ENCODE data around the gene EDAR.

EDAR gene

DNA sequence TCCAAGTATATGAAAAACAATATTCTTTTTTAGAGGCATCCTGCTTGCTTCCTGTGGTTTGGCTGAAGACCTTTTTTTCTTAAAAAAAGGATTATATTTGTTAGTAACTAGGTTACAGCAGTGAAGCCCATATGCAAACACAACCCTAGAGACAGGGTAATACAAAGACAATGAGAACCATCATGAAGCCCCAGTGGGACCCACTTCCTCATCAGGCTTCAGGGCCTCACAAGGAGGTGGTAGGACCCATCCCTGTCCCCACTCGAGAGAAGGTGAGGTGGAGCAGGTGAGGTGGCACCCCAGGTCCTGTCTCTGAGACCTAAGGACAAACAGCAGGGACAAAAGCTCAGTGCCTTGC, 80.3 kb downstream of the EDAR start:
- no peak for DNase-seq (ENCODE audit: low read depth in 3 of 3)

GRCh38 chr2:108907822-108908712, 81.0 kb downstream of the EDAR start:
- DNase-seq (ENCODE audit: low read depth in 3 of 3), result no peak

- no peak for DNase-seq (ENCODE audit: low read depth in 3 of 3)
Measured at GRCh38 chr2:108906403-108907077, 82.5 kb downstream of the EDAR start.

DNA sequence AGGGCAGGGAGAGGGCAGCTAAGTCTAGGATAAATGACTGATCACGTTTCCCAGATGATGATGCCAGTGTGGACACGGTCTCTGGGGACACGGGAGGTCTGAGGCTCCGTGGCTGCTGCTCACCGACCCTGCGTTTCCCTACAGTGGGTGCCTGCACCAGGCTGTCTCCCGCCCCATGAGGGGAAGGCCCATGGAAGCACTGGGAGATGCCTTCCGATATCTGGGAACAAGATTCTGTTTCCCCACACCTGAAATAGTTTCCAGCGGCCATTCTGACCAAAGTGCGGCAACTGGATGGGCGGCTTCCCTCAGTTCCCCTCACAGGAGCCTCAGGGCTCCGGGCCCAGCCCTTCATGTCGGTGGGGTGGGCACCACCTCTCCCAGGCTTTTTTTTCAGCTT, 83.1 kb downstream of the EDAR start:
- DNase-seq (ENCODE audit: low read depth in 3 of 3), result no peak

GRCh38 chr2:108905176-108905575, 83.8 kb downstream of the EDAR start:
- no peak for DNase-seq (ENCODE audit: low read depth in 3 of 3)

DNA sequence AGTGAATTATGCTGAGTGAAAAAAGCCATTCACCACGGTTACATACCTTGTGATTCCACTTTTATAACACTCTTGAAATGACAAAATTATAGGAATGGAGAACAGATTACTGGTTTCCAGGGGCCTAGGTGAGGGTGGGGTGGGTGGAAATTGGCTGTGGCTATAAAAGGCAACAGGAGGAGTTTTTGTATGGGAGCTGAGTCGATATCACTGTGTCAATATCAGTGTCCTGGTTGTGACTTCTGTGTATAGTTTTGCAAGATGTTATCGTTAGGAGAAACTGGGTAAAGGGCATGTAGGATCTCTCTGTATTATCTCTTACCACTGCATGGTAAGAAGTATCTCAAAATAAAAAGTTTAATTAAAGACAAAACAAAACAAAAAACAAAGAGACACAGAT, 84.3 kb downstream of the EDAR start:
- no peak for DNase-seq (ENCODE audit: low read depth in 3 of 3)

- no peak for DNase-seq (ENCODE audit: low read depth in 3 of 3)
Measured at GRCh38 chr2:108898315-108899082, 90.5 kb downstream of the EDAR start.

DNA sequence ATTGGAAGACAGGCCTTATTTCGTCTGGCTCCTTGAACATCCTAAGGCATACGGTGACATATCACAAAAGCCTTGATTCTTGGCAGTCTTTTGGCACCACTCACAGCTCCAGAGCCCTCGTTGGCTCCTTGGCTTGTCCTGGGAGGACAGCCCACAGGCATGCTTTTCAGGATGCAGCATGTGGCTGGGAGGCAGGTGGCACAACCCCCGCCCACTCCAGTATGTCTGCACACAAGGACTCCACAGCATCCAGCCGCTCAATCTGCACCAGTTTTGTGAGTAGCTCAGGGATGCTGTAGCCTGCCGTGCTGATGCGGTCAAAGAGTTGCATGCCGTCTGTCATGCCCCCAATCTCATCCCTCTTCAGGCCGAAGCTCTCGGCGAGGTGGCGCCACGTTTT, 92.3 kb downstream of the EDAR start:
- DNase-seq (ENCODE audit: low read depth in 3 of 3), result no peak

DNA sequence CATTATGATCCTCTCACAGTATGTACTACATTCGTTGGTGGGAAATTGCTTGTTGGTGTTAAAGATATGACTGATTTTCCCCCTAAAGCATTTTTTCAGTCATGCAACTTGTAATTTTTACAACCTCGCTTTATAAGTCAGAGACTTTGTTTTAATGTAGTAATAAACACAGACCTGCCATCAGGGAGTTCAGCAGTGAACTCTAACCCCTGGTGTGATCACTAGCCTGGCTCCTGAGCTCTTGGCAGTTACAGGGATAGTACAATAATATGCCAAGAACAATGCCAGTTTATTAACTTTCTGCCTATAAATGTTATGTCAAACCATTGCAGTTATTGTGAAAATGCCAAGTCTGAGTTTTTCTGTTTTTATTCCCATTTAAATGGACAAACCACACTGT, 93.8 kb downstream of the EDAR start:
- no peak for DNase-seq (ENCODE audit: low read depth in 3 of 3)

DNA sequence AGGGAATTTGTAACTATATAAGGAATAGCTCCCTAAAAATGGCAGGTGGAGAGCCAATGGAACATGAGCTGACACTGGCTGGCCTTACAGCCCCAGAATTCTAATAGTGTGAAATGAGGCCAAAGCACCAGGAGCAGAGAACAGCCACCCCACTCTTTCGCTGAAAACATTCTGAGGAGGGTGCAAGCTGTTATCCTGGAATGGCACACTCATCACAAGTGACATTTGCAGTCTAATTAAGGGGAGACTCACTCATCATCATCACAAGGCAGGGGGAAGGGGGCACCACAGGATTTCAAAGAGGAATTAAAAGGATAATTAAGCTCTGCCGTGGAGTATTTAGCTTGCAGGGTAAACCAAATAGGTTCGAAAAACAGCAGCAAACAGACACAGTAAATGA, 94.3 kb downstream of the EDAR start:
- no peak for DNase-seq (ENCODE audit: low read depth in 3 of 3)

DNA sequence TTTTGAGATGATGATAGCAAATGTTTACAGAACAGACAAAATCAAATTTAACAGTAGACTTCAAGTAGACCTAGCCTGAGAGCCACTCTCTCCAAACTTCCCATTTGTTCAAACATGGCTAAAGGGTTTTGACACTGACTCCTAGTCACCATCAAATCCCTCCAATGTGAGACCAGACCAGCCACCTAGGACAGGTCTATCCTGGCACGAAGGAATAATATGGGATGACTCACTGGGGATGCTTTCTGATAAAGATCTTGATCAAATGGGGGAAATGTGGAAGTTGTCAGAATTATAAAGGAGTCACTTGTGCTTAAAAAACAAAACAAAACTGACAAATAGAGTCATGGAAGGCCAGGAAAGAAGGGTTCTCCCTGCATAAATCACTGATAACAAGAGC, 95.7 kb downstream of the EDAR start:
- no peak for DNase-seq (ENCODE audit: low read depth in 3 of 3)

DNA sequence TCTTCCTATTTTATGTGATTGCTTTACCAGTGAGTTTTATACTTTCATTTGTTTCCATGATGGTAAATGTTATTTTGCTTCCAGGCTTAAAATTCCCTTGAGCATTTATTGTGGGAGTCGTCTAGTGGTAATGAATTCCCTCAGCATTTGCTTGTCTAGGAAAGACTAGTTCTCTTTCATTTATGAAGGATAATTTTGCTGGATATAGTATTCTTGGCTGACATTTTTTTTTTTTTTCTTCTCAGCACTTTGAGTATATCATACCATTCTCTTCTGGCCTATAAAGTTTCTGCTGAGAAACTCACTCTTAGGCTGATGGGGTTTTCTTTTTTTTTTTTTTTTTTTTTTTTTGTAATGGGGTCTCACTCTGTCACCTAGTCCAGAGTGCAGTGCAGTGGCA, 99.1 kb downstream of the EDAR start:
- no peak for DNase-seq (ENCODE audit: low read depth in 3 of 3)

DNA sequence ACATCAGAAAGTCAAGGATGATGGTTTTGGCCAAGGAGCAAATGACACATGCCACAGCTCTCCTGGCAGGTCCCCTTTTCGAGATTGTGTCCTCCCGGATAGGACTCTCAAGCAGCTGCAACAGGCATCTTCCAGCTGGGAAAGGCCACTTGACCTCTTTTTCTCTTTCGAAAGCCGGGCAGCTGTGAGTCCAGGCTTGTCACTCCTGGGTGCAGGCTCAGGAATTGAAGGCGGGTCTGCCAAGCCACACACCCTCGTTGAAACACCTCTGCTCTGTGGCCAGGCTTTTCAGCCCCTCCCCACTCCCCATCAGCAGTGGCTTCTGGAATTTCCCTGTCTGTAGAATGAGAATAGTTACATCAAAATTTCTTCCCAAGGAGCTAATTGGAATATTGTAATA, 104.4 kb downstream of the EDAR start:
- DNase-seq (ENCODE audit: low read depth in 3 of 3), result no peak

DNA sequence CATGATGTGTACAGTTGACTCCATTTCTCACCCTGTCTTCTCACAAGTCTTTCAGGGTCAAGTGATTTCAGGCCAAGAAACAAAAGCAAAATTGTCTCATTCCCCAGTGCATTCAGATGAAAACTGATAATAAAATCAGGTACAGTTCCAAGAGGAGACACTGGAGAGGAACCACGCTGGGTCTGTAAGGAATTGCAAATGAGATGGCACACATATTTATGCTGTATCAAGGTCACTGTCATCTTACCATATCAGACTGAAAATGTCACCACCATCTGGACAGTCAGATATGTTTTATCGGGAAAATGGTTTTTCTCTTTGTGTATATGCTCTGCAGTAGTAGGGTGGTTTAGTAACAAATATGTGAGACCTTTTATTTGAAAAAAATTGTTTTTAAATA, 110.7 kb downstream of the EDAR start:
- DNase-seq (ENCODE audit: low read depth in 3 of 3), result no peak

GRCh38 chr2:108877506-108877905, 111.5 kb downstream of the EDAR start:
- DNase-seq (ENCODE audit: low read depth in 3 of 3), result no peak

GRCh38 chr2:108870069-108870644, 118.9 kb downstream of the EDAR start:
- DNase-seq (ENCODE audit: low read depth in 3 of 3), result no peak

DNA sequence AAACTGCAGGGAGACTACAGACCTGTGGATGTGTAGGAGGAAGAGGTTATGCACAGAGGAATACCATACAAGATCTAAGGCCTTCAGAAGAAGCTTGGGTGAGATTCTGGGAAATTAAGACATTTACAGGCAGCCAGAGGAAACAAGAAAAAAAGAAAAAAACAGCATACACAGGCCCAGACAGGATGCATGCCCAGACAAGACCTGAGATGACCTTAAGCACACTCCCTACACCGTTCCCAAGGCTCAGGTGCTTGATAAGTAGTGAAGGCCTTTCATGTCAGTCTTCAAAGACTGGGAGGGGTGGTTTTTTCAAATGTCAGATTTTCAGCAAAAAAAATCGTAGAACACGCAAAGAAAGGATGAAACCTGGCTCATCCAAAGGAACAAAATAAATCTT, 119.5 kb downstream of the EDAR start:
- DNase-seq (ENCODE audit: low read depth in 3 of 3), result no peak

DNA sequence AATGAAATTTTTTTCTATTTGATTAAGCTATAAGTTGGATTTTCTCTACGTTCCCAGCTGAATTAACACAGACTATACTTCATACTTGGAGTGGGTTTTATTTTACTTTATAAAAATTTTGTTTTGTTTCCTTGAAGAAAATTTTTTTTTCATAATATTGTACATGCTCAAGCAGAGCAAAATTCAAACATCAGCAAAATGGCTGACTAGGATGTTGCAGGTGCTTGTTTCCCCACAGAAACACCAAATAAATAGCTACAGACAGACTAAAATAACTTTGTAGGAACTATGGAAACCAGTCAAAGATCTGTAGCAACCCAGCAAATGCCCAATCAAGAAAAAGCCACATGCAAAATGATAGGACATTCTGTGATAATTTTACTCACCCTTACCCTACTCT, 120.1 kb downstream of the EDAR start:
- DNase-seq (ENCODE audit: low read depth in 3 of 3), result no peak

GRCh38 chr2:108866041-108866440, 123.0 kb downstream of the EDAR start:
- no peak for DNase-seq (ENCODE audit: low read depth in 3 of 3)

- no peak for DNase-seq (ENCODE audit: low read depth in 3 of 3)
Measured at GRCh38 chr2:108858894-108859293, 130.1 kb downstream of the EDAR start.

DNA sequence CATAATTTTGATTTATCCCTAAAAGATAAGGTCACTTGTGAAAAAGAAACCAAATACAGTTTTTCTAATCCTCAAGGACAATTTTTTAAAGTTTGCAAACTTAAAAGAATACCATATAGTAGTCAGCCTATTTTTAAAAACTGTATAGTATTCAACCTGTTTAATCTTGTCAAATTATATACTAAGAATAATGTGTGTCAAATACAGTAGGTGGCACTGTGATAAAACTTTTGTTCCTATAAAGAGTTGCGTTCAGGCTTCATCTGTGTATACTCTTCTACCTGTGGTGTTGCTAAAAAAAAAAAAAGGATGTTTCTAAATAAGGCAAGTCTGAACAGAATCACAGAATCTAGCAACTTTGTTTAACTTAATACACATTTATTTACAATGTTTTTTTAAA, 133.8 kb downstream of the EDAR start:
- DNase-seq (ENCODE audit: low read depth in 3 of 3), result no peak

DNA sequence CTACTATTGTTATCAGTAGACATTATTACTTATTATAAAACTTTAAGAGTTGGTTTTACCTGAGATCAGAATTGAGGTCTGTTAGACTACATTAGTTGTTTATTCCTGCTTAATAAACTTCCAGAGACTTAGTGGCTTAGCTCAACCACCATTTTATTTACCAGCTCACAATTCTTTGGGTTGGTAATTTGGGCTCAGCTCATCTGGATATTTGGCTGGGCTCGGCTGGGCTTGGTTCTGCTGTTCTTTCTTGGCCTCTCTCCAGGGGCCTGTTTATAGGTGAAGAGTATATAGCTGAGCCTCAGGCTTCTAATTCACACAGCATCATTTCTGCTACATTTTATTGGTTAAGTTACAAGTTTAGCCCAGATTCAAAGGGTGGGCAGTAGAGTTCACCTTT, 134.5 kb downstream of the EDAR start:
- no peak for DNase-seq (ENCODE audit: low read depth in 3 of 3)

Data from stimulated activated CD4-positive, alpha-beta T cell treated with anti-CD3 and anti-CD28 coated beads, TNF-alpha, amount 100 ng/mL, for 48 hours (primary cell).